GM12891 (cell line): ENCODE results near the gene FSD2.

ENCODE experiments used
- PAX5 ChIP-seq: IDR thresholded peaks from 2 replicates; pipeline ENCODE4 v1.6.1; 2011; ENCODE audit warnings: low read length, moderate library complexity, mild to moderate bottlenecking; ENCODE audit not compliant: insufficient read depth, severe bottlenecking
- POLR2A ChIP-seq: IDR thresholded peaks from 2 replicates; pipeline ENCODE4 v1.6.1; 2011; ENCODE audit warnings: low read depth, low read length, control low read depth
- POLR2AphosphoS5 ChIP-seq: IDR thresholded peaks from 2 replicates; pipeline ENCODE4 v1.6.1; 2011; ENCODE audit warnings: low read depth, low read length, control low read depth
- TAF1 ChIP-seq: IDR thresholded peaks from 2 replicates; pipeline ENCODE4 v1.6.1; 2011; ENCODE audit warnings: low read depth, low read length, control low read depth

DNA sequence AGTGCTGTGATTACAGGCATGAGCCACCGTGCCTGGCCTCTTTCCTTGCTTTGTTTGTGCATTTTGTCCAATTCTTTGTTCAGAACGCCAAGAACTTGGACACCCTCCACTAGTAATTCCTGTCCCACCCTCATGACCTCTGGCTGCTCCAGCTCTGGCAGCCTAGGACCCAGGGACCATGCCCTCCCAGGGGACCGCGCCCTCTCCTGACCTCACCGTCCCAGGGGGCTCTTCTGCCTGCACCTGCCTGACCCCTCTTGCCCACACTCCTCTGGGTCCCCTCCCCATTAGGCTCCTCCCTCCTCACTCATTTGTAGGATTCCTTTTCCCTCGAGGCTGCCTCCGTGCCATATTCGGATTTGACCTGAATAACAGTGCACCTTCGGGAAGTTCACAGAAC, 41.1 kb downstream of the FSD2 start:
- TF ChIP-seq POLR2AphosphoS5: no peak
- no peak for TF ChIP-seq POLR2A
- no peak for TF ChIP-seq TAF1
- no peak for TF ChIP-seq PAX5
